Fibroblast of upper back skin (primary cell): Measurements from ENCODE around the gene NOVA2.
A peak's percentile ranks its signal among the peaks of the same experiment; 100 is the strongest.
"Not testable (repeated sequence)": the region's sequence is repeated elsewhere in the genome, so short reads cannot be mapped to it uniquely, and the experiment has no call there.

Experiments
- DNase-seq: peaks from one replicate; pipeline ENCODE4 v3.0.0-alpha.2; 2013

The NOVA2 gene

DNA sequence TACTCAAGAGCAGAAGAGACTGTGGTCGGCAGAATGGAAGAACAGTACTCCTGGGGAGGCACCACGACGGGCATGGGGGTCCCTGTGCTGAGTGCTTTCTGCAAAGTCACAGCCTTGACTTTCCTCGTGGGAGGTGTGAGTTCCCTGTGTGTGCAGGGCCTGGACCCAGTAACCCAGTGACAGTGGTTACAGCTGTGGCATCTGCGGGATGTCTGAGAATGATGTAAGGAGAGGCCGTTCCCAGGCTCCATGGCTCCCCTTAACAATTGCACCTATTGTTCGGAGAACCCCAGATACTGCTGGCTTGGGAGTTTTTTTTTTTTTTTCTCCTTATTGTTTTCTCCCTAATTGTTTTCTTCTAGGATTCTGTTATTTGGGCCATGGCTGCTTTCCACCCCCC is 54.0 kb downstream of the NOVA2 start:
- no peak for DNase-seq

DNA sequence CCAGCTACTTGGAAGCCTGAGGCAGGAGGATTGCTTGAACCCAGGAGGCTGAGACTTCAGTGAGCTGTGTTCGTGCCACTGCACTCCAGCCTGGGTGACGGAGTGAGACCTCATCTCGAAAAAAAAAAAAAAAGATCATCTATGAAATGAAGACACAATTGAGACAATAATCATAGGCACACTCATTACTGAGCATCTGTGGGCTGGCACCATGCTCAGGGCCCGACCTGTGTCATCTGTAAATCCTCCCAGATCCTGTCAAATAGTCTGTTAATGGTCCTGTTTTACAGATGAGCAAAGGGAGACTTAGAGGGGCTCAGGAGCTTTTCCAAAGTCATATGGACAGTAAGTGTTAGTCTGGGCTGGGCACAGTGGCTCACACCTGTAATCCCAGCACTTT is 54.9 kb downstream of the NOVA2 start:
- DNase-seq = no peak

DNA sequence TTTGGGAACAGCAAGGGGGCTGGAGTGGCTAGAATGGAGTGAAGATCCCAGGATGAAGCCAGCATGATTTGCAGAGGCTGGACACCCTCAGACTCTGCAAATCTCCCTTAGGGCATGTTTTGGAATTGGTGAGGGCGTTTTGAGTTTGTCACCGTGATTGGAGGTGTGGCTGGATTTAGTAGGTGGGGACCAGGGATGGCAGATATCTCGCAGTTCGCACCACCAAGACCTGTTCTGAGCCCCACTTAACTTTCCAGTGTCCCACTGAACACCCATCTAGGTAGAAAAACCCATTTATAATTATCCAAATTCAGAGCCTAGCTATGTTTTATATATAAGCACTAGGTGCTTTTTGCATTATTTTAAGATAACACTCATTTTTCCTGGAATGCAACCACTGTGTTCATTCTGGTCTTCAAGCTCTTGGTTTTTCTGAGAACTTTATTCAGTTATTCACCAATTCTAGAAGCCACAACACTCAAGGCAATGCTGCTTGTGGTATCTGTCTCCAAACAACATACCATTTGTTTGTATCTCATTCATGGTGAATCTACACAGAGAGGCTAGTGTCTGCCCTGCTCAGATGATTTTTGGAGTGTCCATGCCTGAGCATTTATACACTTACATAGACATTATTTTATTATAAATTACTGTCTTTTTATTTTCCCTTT is 56.1 kb downstream of the NOVA2 start:
- DNase-seq = no peak

DNA sequence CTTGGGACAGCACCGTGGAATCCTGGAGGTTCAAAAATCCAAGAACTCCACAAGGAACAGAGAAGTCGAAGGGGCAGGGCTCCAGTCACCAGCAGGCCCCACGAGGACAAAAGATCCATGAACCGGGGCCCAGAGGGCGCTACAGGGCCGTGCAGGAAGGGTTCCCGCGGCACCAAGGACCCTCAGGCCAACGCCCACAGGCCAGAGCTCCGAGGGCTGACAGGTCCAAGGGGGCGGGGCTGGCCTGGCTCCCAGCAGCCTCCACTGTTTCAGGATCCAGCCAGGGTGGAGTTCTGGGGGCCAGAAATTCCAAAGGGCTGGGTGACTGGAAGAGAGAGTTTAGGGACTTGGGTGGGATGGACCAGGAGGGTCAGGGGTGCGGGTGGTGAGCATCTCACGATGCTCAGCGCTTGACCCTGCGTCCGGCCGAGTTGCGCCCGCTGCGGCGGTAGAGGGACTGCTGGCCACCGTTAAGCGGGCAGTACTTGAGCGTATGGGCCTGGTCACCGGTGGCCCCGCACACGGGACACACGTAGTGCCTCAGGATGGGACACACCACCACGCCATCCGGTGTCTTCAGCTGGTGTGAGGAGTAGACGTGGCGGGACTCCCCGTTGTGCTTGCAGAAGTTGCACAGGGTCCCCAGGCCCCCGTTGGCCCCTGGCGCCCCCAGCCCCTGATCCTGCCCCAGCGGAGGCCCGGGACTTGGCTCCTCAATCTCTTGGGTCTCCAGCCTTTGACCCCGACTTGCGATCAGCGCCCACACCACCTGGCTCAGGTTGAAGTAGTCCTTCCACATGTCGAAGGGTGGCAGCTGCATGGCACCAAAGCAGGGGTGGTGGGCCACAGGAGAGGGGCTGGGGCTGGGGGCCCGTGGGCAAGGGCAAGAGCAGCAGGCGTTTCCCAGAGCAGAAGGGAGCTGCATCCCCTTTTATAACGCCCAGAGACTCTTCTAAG is 59.5 kb downstream of the NOVA2 start, which contains the start of gene NANOS2:
Gene NANOS2, minus strand, starts transcription at position 905 of the 957 bp plus-strand sequence. Its CDS starts 85 bp downstream, at position 820.
- no peak for DNase-seq

DNA sequence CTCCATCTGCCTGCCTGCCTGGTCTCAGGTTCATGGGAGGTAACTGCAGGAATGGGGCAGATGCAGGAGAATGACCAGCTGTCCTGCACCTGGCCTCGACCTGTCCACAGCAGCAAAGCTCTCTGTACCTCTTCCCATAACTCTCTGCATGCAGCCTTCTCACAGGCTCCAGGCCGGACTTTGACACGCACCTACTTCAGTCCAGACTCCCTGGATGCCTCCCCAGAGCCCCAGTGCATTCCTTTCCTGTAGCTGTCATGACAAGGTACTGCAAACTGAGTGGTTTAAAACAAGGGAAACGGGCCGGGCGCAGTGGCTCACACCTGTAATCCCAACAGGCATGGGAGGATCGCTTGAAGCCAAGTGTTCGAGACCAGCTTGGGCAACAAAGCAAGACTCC is 62.4 kb downstream of the NOVA2 start:
- no peak for DNase-seq

DNA sequence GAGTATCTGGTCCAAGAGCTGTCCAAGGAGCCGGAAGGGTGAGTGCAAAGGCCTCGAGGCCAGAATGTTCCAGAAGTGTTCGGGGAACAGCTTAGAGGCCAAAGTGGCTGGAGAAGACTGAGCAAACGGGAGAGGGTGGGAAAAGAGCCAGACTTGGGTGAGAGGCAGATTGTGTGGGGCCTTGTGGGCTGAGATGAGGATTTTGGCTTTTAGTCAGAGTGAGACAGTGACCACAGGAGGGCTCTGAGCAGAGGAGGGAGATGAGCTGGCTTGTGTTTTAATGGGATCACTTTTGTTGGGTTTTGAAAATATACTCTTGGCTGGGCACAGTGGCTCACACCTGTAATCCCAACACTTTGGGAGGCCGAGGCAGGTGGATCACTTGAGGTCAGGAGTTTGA is 64.7 kb downstream of the NOVA2 start:
- peak; percentile 17 for DNase-seq

DNA sequence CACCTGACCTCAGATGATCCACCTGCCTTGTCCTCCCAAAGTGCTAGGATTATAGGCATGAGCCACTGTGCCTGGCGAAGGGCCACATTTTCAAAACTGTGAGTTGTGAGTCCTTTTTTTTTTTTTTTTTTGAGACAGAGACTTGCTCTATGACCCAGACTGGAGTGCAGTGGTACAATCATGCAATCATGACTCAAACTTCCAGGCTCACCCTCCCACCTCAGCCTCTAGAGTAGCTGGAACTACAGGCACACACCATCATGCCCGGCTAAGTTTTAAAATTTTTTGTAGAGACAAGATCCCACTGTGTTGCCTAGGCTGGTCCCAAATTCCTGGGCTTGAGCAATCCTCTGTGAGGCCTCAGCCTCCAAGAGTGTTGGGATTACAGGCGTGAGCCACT is 67.4 kb downstream of the NOVA2 start:
- peak; percentile 19 for DNase-seq

DNA sequence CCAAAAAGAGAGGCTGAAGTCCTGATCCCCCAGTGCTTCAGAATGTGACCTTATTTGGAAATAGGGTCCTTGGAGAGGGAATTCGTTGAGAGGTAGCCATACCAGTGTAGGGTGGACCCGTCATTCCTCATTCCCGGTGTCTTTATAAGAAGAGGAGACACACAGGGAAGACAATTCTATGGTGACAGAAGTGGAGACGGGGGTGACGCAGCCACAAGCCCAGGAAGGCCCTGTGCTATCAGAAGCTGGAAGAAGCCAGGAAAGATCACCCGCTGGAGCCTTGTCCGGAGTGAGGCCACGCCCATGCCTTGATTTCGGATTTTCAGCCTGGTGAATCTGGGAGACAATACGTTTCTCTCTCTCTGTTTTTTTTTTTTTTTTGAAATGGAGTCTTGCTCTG is 68.7 kb downstream of the NOVA2 start:
- DNase-seq = no peak

DNA sequence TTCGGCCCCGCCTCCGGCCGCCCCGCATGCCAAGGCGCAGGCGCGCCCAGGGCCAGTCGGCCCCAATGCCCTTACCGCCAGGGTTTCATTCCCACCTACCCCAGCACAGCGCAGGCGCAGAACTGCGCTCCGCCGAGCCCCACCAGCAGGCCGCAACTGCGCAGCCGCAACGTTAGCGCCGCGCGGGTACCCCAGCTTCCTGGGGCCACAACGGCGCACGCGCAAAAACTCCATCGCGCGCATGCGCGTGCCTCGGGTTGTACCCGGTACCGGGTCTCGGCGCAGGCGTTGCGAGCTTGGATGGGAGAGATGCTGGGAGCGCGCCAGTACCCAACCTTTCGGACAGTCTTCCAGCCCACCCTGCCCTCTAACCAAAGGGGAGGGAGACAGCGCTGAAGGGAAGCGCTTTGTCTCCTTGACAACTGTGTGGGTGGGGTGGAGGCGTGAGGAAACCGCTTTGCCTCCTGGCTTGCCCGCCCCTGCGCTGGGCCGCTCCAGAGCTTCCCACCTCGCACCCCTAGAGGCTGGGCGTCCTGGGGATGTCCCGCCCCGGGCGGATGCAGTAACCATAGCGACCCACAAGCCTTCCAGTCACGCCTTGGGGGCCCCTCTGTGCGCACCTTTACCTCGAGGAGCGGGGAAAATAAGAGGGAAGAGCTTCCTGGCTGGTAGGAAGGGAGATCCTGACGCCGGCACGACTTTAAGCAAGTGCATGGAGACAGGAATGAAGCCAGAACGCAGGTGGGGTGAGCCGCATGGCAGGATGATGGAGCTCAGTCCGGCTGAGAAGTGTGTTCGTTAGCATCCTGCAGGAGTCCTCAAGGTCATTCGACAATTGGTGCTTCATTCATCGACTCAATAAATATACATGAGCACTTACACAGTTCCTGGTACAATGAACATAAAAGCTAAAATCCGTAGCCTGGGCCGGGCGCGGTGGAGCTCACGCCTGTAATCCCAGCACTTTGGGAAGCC is 70.7 kb downstream of the NOVA2 start:
- peak; percentile 97 for DNase-seq

DNA sequence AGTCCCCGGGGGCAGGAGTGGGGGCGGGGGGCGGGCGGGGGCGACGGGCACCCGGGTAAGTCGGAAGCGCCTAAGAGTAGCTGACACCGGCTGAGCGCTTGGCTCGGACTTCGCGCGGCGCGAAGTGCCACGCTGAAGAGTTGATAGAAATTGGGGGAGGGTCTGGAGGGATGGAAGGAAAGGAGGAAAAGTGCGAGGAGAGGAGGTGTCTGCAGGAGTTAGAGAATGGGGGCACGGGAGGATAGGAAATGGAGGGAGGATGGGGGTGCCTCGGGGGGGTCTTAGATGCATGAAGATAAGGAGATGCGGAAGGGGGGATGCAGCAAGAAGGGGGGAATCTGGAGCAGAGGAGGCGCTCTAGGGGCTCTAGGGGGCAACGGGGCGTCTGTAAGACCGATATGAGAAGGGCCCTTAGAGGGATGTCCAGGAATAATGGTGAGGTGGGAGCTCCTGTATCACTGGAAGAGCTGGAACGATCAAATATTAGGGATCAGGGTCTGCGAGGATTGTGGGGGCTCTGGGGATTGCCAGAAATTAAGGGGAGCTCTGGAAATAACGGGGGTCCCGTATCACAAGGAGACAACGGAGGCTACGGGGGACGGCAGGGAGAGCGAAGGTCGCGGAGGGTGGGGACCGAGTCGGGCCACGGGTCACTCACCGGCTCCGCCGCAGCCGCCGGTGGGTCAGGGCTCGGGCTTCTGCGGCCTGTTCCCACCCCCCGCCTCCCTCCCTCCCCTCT is 71.6 kb downstream of the NOVA2 start, which contains the start of gene MYPOP:
Gene MYPOP, minus strand, starts transcription at position 702 of the 739 bp plus-strand sequence. CDS start 840 bp downstream, outside the sequence.
- no peak for DNase-seq

DNA sequence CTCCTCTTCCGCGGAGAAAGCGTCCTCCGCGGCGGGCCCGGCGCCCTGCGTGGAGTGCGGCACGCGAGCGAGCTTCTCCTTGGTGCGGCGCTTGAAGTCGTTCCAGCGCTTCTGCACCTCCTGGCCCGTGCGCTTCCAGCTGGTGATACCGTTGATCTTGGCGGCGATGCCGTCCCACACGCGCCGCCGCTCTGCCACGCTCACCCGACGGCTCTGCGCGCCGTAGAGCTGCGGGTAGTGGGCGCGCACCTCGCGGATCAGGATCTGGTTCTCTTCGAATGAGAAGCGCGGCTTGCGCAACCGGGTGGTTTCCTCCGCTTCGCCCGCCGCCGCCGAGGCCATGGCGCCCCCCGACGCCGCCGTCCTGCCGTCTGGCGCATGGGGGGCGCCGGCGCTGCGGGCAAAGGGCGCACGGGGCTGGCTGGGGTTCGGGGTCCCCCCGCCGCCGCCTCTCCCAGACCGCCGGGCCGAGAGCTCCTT is 72.2 kb downstream of the NOVA2 start:
- DNase-seq = peak; percentile 31

DNA sequence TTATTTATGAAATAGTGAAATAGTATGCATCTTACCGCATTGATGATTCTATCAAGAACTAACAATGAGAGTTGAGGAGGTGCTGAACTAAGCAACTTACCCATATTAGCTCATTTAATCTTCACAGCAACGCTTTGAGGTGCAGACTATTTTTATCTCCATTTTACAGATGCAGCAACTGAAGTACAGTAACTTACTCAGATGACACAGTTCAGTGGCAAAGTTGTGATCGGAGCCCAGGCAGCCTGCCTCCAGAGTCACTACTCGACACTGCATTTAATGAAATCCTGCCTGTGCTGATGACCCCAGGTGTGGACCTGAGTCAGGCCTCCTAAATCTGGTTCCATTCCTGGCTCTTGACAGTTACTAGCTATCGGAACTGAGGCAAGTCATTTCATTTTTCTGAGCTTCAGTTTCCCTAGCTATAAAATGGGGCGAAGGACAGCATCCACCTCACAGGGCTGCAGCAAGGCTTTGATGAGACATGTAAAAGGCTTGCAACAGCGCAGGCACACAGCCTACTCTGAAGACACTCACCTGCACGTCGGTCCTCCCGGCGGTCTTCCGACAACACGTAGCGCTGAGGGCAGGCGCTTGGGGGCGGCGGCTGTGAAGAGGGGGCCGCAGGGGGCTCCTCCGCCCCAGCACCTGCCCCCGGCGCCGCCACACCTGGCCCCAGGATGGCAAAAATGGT is 72.8 kb downstream of the NOVA2 start:
- DNase-seq = no peak

DNA sequence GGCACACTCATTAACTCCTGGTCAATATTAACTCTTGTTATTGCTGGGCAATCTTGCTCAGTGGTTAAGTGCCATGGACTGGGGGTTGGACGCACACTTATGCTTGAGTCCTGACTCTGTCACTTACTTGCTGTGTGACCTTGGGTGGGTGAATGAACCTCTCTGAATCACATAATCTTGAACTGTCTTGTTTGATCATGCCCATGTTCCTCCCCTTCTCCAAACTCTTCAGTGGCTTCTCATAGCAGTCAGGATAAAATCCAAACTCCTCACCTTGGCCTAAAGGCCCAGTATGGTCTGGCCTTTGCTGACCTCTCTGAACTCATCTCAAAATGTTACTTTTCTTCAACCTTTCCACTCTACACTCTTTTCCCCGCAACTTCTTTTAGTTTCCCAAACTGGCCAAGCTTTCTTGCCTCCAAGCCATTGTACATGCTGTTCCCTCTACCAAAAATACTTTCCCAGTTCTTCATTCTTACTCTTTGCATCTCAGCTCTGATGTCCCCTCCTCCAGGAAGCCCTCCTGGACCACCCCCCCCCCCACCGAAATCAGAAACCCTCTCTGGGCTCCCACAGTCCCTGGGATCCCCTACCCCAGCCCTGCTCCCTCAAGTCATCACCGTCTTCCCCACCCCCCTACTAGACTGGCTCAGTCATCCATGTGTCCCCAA is 73.6 kb downstream of the NOVA2 start:
- DNase-seq = no peak

DNA sequence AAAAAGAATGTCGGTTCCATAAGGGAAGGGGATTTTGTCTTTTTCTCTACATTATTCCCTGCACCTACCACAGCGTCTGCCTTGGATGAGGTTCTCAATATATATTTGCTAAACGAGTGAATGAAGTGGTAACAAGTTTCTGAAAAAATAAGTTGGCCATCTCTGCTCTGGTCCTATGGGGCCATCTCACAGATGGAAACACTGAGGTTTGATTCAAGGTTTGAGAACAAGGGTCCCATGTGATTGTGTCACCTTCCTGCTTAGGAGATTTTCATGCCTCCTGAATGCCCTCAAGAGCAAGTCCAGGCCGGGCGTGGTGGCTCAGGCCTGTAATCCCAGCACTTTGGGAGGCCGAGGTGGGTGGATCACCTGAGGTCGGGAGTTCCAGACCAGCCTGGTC is 74.4 kb downstream of the NOVA2 start:
- no peak for DNase-seq

DNA sequence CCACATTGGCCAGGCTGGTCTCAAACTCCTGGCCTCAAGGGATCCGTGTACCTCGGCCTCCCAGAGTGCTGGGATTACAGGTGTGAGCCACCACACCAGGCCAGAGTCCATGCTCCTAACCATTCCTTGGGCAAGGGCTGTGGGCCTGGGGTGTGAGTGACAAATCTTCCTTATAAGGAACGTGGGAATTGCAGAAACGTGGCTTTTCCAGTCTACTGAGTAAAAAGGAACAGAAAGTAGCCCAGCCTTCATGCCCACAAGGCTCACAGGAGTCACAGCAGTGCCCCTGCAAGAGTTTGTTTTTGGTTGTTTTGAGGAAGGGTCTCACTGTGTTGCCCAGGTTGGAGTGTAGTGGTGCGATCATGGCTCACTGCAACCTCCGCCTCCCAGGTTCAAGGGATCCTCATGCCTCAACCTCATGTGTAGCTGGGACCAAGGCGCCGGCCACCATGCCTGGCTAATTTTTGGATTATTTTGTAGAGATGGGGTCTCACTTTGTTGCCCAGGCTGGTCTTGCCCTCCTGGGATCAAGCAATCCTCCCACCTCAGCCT is 76.3 kb downstream of the NOVA2 start:
- no peak for DNase-seq

DNA sequence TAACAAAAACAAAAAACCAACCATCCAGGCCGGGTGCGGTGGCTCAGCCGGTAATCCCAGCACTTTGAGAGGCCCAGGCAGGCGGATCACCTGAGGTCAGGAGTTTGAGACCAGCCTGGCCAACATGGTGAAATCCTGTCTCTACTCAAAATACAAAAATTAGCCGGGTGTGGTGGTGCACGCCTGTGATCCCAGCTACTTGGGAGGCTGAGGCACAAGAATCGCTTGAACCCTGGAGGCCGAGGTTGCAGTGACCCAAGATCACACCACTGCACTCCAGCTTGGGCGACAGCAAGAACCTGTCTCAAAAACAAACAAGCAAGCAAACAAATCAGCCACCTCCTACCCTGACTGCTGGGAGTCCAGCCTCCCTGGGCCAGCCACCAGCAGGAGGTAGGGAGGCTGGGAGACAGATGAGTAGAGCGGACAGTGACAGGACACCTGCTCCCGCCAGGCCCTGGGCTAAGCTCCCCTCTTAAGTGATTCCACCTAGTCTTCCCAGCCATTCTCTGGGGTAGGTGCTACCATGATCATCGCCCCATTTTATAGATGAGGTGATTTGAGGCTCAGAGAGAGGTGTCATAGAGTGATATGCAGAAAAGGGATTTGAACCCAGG is 77.6 kb downstream of the NOVA2 start:
- not testable (repeated sequence) for DNase-seq

DNA sequence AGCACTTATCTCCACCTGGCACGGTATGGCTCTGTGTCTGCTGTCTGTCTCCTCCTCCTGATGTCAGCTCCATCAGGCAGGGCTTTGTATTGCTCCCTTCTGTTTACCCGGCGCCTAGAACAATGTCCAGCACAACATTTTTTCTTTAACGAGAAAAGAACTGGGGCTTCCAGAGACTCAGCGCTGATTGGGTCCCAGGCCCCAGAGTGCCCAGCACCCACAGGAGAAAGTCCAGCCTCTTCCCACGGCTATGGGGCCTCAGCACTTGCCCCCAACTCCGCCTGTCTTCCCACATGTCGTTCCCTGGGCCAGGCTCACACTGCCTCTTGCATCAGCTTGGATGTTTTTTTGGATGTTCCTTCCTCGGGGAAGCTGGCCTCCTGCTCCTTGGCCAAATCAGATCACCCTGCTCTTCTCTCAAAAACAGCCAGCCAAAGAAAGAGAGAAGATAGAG is 78.1 kb downstream of the NOVA2 start:
- no peak for DNase-seq

DNA sequence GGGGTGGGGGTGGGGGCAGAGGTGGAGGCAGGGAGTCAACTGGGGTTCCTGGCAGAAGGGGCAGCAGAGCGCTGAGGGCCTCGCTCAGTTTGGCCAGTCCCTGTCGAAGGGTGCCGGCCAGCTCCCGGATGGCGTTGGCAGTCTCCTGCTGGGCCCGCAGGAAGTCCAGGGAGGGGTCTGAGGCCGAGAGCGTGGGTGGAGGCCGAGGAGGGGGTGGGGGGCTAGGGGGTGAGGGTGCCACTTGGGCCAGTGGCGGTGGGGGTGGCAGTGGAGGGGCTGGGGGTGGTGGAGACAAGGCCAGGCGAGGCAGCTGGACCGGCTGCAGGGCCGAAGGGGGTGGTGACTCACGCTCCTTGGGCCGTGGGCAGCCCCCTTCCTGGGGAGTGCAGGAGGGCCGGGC is 82.8 kb downstream of the NOVA2 start:
- no peak for DNase-seq

DNA sequence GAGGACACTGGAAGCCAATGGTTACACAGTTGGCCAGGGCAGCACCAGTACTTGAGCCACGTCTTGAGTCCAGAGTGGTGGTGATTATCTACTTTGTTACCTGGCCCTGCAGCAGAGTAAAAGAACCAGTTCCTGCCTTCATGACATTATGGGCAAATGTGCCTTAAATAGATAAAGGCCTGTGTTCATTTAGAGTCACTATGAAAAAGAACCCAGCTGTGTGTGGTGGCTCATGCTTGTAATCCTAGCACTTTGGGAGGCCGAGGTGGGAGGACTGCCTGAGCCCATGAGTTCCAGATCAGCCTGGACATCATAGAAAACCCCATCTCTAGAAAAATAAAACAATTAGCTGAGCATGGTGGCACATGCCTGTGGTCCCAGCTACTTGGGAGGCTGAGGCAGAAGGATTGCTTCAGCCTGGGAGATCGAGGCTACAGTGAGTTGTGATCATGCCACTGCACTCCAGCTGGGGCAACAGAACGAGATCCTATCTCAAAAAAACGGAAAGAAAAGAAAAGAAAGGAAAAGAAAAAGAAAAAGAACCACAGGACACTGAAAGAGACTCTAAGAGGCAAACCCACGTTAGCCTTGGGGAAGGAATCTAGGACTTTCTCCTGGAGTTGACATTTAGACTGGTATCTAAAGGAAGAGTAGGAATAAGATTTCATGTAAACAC is 84.3 kb downstream of the NOVA2 start:
- no peak for DNase-seq
